ENCODE results near the gene CRISPLD2.

- no peak for TF ChIP-seq POLR2A (IDR thresholded peaks at IDR 0.05)
- TF ChIP-seq, protein P1, sequence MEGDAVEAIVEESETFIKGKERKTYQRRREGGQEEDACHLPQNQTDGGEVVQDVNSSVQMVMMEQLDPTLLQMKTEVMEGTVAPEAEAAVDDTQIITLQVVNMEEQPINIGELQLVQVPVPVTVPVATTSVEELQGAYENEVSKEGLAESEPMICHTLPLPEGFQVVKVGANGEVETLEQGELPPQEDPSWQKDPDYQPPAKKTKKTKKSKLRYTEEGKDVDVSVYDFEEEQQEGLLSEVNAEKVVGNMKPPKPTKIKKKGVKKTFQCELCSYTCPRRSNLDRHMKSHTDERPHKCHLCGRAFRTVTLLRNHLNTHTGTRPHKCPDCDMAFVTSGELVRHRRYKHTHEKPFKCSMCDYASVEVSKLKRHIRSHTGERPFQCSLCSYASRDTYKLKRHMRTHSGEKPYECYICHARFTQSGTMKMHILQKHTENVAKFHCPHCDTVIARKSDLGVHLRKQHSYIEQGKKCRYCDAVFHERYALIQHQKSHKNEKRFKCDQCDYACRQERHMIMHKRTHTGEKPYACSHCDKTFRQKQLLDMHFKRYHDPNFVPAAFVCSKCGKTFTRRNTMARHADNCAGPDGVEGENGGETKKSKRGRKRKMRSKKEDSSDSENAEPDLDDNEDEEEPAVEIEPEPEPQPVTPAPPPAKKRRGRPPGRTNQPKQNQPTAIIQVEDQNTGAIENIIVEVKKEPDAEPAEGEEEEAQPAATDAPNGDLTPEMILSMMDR (IDR thresholded peaks at IDR 0.05 in 8 of 11, conservative IDR thresholded peaks at IDR 0.05 in 3 of 11): no peak
Observed at GRCh38 chr16:84911486-84912216, 91.9 kb downstream of the CRISPLD2 start.

Data from spleen (tissue), 7 donors.